GM21447 (cell line): Measurements from ENCODE around the gene NCR2.

ENCODE experiments used
- ATAC-seq: cut with Tn5 transposase; IDR thresholded peaks from one replicate; pipeline ENCODE4 v1.9.1; 2021; ENCODE audit not compliant: unreplicated experiment

The NCR2 gene

GRCh38 chr6:41356825-41357224, 21.4 kb downstream of the NCR2 start:
- ATAC-seq = no peak

- no peak for ATAC-seq
These were observed 23.1 kb downstream of the NCR2 start for GRCh38 chr6:41358503-41358902.

GRCh38 chr6:41359617-41360313, 24.4 kb downstream of the NCR2 start:
- ATAC-seq = no peak

GRCh38 chr6:41360314-41360685, 24.9 kb downstream of the NCR2 start:
- ATAC-seq = no peak

DNA sequence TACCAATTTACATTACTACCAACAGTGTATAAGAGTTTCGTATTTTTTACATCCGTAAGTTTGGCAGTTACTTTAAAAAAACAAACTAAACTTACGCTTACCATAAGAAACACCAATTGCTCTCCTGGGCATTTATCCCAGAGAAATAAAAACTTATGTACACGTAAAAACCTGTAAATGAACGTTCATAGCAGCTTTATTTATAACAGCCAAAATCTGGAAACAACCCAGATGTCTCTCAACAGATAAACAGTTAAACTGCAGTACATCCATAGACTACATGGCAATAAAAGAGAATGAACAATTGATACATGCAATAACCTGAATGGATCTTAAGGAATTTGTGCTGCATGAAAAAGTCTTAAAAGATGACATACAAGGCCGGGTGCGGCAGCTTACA, 30.7 kb downstream of the NCR2 start:
- ATAC-seq = no peak

DNA sequence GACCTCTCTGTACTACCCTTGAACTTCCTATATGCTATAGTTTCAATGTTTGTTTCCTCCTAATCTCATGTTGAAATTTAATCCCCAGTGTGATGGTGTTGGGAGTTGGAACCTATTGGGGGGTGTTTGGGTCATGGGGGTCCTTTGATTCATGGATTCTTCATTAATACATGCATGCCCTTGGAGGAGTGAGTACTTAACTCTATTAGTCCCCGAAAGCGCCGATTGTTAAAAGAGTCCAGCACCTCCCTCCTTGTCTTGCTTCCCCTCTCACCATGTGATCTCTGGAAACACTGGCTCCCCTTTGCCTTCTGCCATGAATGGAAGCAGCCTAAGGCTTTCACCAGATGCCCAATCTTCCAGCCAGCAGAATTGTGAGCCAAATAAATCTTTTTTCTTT, 31.7 kb downstream of the NCR2 start:
- no peak for ATAC-seq

DNA sequence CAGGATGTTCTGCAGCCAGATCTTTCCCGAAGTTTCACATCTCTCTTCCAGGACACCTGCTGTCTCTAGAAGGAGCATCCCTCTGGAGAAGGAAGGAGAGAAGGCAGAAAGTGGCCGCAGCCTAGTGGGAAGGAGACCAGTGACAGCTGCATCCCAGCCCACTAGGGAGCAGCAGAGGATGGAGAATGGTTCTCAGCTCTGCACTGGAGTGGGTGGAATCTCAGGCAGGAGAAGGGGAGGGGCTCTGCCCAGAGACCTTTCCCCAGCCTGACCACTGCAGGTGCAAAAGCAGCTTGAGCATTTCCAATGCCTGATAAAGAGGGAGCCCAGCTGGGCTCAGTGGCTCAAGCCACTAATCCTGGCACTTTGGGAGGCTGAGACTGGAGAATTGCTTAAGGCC, 32.3 kb downstream of the NCR2 start:
- no peak for ATAC-seq

GRCh38 chr6:41370488-41371111, 35.2 kb downstream of the NCR2 start:
- ATAC-seq = no peak

DNA sequence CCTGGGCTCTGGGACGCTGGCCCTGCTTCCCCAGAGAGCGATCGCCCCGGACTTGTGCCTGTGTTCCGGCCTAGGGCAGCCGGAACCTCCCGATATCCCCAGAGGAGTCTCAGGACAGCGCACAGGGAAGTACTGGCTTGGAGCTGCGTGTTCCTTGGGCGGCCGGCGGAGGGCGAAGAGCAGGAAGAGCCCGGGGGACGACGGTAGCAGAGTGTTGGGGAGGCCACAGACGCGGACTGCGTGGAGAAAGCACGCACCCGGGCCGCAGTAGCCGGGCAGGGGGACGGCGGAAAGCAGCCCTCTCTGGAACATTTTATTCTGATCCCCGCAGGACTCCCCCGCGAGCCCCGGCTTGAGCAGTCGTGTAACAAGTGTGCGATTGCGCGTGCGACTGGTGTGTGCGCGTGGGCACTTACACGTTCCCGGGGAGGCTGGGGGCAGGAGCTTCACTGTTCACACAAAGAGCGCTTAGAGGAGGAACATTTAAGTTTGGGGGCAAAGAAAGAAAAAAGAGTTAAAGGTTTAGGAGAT, 36.1 kb downstream of the NCR2 start:
- ATAC-seq = no peak

DNA sequence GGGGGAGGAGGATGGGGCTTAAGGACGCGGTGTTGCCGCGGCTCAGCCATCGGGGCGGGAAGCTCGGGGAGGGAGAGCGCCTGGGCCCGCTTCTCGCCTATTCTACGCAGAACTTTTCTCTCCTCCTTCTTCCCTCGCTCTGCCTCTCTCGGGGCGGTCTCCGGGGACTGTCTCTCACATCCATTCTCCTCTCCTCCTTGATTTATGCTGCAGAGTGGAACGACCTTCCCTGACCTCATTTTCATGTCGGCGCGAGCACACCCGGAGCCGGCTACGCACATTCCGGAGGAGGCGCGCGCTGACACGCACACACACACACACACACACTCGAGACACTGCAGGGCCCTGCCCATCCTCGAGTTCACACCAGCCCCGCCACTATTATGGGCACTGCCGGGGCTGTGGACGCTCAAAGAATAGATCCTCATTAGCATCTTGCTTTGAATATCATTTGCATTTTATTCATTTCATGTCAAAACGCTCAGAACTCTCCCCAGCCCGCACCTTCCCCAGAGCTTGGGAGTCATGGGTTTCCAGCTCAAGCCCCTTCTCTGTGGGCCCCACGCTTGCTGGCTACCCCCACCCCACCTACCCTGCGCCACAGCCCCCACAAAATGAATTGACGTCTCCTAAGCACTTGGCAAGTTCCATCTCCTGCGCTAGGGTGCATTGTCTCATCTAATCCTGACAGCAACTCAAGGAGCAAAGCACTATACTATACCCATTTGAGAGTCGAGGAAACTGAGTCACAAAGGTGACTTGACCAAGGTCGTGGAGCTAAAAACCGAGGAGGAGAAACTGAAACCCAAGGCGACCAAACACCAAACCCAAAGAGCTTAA, 36.8 kb downstream of the NCR2 start:
- ATAC-seq = no peak

DNA sequence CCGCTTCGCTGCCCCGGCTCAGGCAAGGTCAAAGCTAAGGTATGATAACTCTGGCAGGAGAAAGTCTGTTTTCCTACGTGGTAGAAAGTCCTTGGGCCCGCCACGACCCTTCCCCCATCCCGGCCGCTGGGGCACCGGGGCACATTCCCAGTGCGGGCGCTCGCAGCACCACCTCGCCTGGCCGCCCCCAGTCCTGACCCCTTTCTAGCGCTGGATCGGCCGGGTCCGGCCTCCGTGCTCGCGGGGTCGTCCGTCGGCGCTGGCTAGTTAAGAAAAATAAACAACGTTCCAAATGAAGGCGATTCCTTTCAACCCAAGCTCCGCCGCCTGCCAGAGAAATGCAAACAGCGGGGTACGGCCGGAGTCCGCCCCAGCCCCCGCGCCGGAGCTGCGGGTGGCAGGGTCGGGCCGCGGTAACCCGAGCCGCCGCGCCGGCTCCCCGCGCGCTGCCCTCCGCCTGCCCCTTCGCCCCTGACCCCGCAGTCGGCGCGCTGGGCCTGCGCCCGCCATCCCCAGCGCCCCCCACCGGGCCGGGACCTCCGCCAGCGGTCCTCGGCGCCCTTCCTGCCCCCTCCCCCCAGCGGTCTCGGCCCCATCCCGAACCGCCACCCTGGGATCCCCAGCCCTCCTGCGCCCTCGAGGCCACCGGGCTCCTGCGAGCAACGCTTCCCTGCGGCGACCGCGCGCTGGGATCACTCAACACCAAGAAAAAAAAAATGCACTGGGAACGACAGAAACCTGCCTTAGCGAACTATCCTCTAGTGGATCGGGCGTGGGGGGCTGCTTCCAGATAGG, 37.6 kb downstream of the NCR2 start:
- no peak for ATAC-seq

GRCh38 chr6:41373627-41373918, 38.2 kb downstream of the NCR2 start:
- ATAC-seq = no peak

DNA sequence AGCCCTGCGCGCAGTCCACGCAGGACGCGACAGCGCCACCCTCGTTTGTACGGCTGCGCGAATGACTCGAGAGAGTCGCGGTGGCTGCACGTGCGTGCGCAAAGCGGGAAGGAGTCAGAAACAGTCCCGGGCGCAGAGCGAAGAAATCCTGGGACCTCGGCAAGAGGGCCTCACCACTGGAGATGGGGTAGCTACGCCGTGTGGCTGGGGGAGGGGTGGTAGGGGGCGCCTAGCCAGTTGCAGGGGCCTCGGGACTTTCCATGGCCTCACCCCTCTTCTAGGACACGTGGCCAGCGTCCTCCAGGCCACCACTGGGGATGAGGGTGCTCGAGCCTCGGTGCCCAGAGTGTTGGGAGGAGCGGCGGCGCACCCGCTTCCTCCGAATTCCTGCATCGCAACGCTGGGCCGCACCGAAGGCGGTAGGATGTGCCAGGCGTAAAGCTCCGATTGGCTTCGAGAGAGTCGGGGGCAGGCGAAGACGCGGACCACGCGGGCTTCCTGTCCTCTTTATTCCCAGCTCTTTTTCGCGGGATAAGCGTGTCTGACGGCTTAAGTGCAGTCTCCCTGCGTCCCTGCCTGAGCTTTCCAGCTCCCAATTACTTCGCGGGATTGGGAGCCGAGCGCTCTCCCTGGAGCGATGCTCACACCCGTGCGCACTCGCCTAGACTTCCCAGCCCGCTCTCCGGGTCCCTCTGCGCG, 38.7 kb downstream of the NCR2 start:
- no peak for ATAC-seq

DNA sequence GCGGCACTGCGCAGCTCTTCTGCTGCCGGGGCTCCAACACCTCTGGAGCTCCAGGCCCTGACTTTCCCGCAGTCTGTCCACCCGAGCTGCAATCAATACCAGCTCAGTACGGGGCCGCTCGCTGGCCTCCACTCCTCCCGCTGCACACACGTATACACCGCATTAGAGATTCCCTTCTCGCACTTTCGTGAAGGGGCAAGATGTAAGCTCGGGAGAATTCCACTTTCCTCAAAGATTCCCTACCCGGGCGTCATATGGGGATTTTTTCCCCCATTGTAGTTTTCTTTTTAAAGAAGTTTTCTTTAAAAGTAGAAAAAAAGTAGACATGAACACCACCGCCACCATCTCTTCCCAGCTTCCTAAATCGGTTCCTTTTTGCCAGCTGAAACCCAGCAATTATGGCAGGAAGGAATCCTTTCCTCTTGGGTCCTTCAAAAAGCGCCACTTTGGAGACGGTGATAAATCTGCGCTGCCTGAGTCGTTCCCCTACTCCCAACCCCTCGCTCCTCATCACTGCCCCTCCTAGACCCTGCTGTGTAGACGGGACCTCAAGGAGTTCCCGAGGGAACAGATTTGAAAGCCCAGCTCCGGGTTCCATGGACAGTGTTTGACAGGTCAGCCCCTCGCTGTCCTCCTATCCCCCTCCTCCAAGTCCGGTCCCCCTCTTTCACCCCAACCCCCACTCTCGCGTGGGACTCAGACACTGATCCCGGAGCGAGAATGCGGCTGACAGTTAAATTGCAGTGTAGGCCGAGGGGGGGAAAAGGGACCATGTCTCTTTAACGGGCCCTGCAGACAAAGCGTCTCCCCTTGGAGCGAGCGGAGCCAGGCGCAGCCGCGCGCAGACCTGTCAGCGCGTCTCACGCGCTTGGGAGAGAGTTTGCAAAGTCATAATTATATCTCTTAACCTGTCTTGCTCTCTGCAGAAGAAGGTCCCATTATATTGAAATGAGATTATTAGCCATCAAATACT, 39.5 kb downstream of the NCR2 start:
- ATAC-seq = no peak

- no peak for ATAC-seq
These were observed 40.3 kb downstream of the NCR2 start for GRCh38 chr6:41375598-41376151.

GRCh38 chr6:41376176-41376575, 40.8 kb downstream of the NCR2 start:
- ATAC-seq = no peak

GRCh38 chr6:41377071-41377470, 41.7 kb downstream of the NCR2 start:
- ATAC-seq = no peak

DNA sequence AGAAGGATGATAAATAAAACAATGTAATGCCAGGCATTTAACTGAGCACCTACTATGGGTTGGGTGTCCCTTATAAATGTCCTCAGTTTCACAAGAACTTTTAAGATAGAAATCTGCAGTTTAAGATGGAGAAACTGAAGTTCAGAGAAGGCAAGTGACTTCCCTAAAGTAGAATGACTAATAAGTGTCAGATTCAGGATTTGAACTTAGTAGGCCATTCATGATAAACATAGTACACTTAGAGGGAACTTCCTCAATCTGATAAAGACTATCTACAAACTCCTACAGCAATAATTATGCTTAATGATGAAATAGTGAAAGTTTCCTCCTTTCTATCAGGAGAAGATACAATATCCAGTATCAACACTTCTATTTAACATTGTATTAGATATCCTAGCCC, 43.9 kb downstream of the NCR2 start:
- ATAC-seq = no peak

DNA sequence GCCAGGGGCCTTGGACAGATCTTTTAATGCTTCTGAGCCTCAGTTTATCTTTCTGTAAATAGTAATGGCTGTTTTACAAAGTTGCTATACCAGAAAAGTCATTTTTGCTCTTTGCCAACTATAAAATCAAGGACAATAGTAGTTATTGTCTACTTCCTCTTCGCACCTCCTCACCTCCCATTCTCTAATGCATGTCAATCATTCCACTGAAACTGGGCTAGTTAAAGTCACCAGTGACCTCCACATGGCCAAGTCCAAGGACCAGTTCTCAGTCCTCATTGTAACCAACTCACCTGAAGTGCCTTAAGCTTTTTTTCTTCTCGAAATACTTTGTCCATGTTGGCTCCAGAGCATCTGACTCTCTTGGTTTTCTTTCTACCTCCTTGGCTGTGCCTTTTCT, 51.2 kb downstream of the NCR2 start:
- ATAC-seq = no peak
